HG03354 (cell line): ENCODE measurements around the gene RBL1.

Source experiments
- ATAC-seq: cut with Tn5 transposase; IDR thresholded peaks from one replicate; pipeline ENCODE4 v1.9.1; 2021; ENCODE audit warnings: mild to moderate bottlenecking; ENCODE audit not compliant: unreplicated experiment, poor library complexity, severe bottlenecking

RBL1 gene

DNA sequence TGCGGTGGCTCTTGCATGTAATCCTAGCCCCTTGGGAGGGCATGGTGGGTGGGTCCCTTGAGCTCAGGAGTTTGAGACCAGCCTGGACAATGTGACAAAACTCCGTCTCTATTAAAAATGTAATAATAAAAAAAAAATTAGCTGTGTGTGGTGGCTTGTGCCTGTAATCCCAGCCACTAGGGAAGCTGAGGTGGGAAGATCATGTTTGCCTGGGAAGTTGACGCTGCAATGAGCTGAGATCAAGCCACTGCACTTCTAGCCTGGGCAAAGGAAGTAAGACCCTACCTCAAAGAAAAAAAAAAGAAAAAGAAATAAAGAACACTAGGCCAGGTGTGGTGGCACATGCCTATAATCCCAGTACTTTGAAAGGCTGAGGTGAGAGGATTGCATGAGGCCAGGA is 139.8 kb downstream of the RBL1 start:
- ATAC-seq: no peak

DNA sequence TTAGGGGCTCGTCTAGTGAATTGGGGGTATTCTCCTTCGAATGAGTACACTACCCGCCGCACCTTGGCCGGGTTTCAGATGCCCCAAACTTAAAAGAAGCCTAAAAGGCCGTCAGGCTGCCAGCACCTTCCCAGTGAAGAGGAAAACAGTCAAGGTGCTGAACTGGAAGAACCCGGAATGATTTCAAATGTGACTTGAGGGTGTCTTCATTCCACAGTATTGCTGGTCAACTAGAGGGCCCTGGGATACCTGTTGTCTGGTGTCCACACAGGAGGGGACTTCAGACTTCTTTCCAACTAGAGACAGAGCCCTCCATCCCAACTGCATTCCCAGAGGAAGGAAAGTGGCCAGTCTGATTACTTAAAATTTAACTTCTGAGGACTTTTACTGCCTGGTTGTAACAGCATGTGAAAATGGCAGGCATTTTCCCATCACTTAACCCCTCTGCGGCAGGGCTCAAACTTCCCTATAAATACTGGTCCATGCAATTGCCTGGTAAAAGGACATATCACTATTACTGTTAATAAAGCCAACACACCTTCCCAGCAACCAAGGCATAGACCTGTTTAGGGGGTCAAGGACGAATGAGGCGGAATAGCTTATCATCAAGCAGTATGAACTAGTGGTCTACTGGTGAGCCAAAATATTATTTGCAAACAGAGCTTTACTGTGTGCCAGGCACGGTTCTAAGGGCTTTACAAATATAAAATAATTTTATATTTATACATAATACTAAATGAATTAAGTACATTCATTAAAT is 143.6 kb downstream of the RBL1 start:
- no peak for ATAC-seq

- ATAC-seq: peak; percentile 90
Observed at GRCh38 chr20:36951198-36951978, 144.4 kb downstream of the RBL1 start, which contains the start of gene SAMHD1. TSS of gene SAMHD1 (minus strand) at chr20:36951708. CDS start at chr20:36951643, 65 bp downstream.

DNA sequence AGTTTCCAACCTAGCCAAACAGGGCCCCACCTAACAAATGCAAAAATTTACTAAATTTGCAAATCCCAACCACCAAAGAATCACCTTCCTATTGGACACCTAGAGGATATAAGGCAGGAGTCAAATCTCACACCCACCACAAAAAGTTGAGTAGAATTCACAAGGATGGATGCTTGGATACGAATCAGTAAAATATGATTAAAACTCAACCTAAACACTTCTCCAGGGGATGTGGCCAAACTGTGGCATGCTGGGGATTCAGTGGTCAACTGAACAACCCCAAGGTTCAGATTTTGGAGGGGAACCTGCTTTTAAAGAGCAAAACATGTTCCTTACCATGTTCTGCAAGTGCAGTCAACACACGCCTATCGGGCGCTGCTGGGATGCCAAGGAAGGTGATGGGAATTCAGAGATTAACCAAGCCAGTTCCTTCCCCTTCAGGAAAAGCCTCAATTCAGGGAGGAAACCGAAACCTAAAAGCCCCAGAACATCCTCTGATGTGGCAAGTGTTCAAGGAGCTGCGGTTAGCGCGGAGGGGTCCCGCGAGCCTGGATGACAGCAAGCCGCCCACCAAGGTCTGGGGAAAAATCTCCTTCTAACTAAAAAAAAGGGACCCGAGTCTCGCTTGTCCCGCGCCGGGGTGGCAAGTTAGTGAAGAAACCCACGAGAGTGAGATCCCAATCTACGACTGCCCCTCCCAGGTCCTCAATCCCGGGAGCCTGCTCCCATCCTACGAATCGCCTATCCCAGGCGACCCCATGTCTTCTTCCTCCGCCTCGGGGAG is 145.2 kb downstream of the RBL1 start:
- peak; percentile 1 for ATAC-seq
